Bronchial smooth muscle cell (primary cell): ENCODE measurements around the gene MUSK. TPM values are rescaled to one million over a fixed set of nuclear protein-coding genes. Genes with fewer than 3 reads are reported as not detected.

Experiments used
- total RNA-seq: library from RNA; depleted of rRNA; stranded (reverse); fragments of >200 nt; gene quantifications from 2 replicates; pipeline ENCODE4 v1.2.1, GENCODE V29; 2014

Gene MUSK
- total RNA-seq: 0.32 and 2.1 TPM in 2 replicates

DNA sequence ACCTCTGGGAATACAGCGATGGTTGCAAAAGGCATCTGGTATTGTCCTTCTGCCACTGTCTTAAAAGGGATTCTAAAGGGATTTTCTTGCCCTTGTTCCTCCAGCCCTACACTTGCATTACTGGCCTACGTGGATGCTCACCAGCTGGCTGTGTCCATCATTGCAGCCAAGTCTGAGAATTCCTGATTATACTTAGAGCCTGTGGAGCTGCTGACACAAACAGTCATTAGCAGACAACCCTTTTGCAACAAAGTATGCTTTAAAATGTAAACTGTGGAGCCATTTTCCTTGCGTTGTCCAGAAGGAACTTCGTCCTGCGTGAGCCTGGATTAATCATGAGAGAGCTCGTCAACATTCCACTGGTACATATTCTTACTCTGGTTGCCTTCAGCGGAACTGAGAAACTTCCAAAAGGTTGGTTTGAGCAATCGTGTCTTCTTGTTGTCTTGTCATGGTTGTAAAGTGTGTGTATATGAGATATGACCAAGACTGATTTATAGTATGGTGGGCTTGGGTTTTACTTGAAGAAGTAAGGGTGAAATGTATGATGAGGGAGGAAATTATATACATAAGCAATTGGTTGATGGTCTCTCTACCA, at the start of gene MUSK:
TSS of gene MUSK (plus strand) at position 222 of the 598 bp plus-strand sequence. CDS start at position 336, 114 bp downstream.

Other genes starting within 250 kb of the MUSK start
- gene SVEP1, start 89.0 kb upstream of the MUSK start, total RNA-seq: 28.2 and 62.5 TPM in 2 replicates